H1 (cell line): Measurements from ENCODE around the gene SMG5. TPM values are rescaled to one million over a fixed set of nuclear protein-coding genes. Genes with fewer than 3 reads are reported as not detected.

ENCODE experiments used
- CTCF ChIA-PET: fragments of 300-600 bp; sonication (Branson Sonifier 250); formaldehyde crosslinking; loops from one replicate; lab custom pipeline; 2021; ENCODE audit not compliant: partially characterized antibody; lab: Charles Lee
- POLR2A ChIA-PET: fragments of 300-600 bp; sonication (Branson Sonifier 250); formaldehyde crosslinking; loops from one replicate; lab custom pipeline; 2021; ENCODE audit warnings: inconsistent platforms; ENCODE audit not compliant: partially characterized antibody; lab: Charles Lee
- DNase-seq, 2 experiments: peaks; one replicate each; pipeline versions ENCODE4 v3.0.0 to v3.0.0-alpha.2; 2010 to 2022; ENCODE audit warnings: low spot score in 2 of 2, low read depth in 1 of 2, mixed read lengths in 1 of 2
- FAIRE-seq: peaks from 2 replicates; lab custom pipeline; 2011; peaks lifted over from hg19 to GRCh38; lab: Jason Lieb, UNC
- H2AFZ ChIP-seq: 2 replicates; pipeline ENCODE4 v1.8.1; 2012; ENCODE audit warnings: low read length, inconsistent platforms
- H2AK5ac ChIP-seq: 2 replicates; pipeline ENCODE4 v1.6.1; 2013; ENCODE audit warnings: low read depth, low read length
- H2BK120ac ChIP-seq: replicated peaks from 2 replicates; pipeline ENCODE3; 2013; ENCODE audit warnings: low read depth, low read length, inconsistent platforms
- H2BK12ac ChIP-seq: 2 replicates; pipeline ENCODE4 v1.6.1; 2013; ENCODE audit warnings: low read depth, low read length
- H2BK15ac ChIP-seq: 2 replicates; pipeline ENCODE4 v1.6.1; 2013; ENCODE audit warnings: low read length
- H2BK20ac ChIP-seq: 2 replicates; pipeline ENCODE4 v1.6.1; 2013; ENCODE audit warnings: low read length
- H2BK5ac ChIP-seq: 2 replicates; pipeline ENCODE4 v1.6.1; 2013; ENCODE audit warnings: low read depth, low read length
- H3K14ac ChIP-seq: 2 replicates; pipeline ENCODE4 v1.6.1; 2013; ENCODE audit warnings: inconsistent platforms; ENCODE audit not compliant: insufficient read length
- H3K18ac ChIP-seq: 2 replicates; pipeline ENCODE4 v1.6.1; 2013; ENCODE audit warnings: low read length; ENCODE audit errors: extremely low read depth
- H3K23ac ChIP-seq: 2 replicates; pipeline ENCODE4 v1.6.1; 2013; ENCODE audit warnings: inconsistent platforms; ENCODE audit not compliant: insufficient read length
- H3K23me2 ChIP-seq: 2 replicates; pipeline ENCODE4 v1.6.1; 2013; ENCODE audit warnings: low read depth, low read length
- H3K27ac ChIP-seq: 2 replicates; pipeline ENCODE4 v1.6.1; 2011; ENCODE audit warnings: low read depth, low read length, inconsistent platforms
- H3K27me3 ChIP-seq, 4 experiments: replicated peaks in 1 of 4; 1 replicate in 1 of 4; 2 replicates in 3 of 4; pipeline versions ENCODE4 v1.6.1 to v1.8.1; 2011 to 2013; ENCODE audit warnings: low read length in 3 of 4, mild to moderate bottlenecking in 3 of 4, inconsistent platforms in 2 of 4, mixed read lengths in 2 of 4, moderate library complexity in 1 of 4; ENCODE audit not compliant: control insufficient read depth in 3 of 4, insufficient read depth in 3 of 4; ENCODE audit errors: extremely low read depth in 1 of 4
- H3K36me3 ChIP-seq, 4 experiments: 2 replicates each; pipeline versions ENCODE4 v1.6.1 to v1.8.1; 2011 to 2013; ENCODE audit warnings: mild to moderate bottlenecking in 4 of 4, low read length in 3 of 4, moderate library complexity in 2 of 4, control low read depth in 1 of 4, inconsistent platforms in 1 of 4; ENCODE audit not compliant: insufficient read depth in 4 of 4, control insufficient read depth in 2 of 4
- H3K4ac ChIP-seq: replicated peaks from 2 replicates; pipeline ENCODE3; 2013; ENCODE audit warnings: low read length, low read depth, mixed read lengths, inconsistent platforms; ENCODE audit not compliant: insufficient read length
- H3K4me1 ChIP-seq, 4 experiments: replicated peaks in 1 of 4; 1 replicate in 1 of 4; 2 replicates in 3 of 4; pipeline versions ENCODE4 v1.6.1 to v1.8.1; 2011 to 2013; ENCODE audit warnings: low read length in 3 of 4, inconsistent platforms in 2 of 4, mixed read lengths in 1 of 4; ENCODE audit not compliant: insufficient read depth in 4 of 4, control insufficient read depth in 3 of 4
- H3K4me2 ChIP-seq, 2 experiments: 2 replicates each; pipeline versions ENCODE4 v1.6.1 to v1.8.1; 2011 to 2013; ENCODE audit warnings: low read depth in 2 of 2, low read length in 2 of 2, control low read depth in 1 of 2, inconsistent platforms in 1 of 2, mild to moderate bottlenecking in 1 of 2; ENCODE audit not compliant: insufficient read depth in 1 of 2
- H3K4me3 ChIP-seq, 4 experiments: fragments of 200-600, 300-600 bp in 1 of 4; sonication (generic), shearing (Covaris generic), sonication (Bioruptor Twin) in 1 of 4; 2 replicates each; pipeline versions ENCODE4 v1.5.1 to v1.8.1; 2011 to 2016; ENCODE audit warnings: low read length in 4 of 4, low read depth in 3 of 4, control low read depth in 2 of 4, inconsistent platforms in 2 of 4, mild to moderate bottlenecking in 2 of 4, mixed read lengths in 1 of 4, moderate library complexity in 1 of 4; ENCODE audit not compliant: insufficient read depth in 2 of 4; ENCODE audit errors: extremely low read depth in 1 of 4
- H3K56ac ChIP-seq: replicated peaks from 2 replicates; pipeline ENCODE3; 2013; ENCODE audit warnings: low read depth, mild to moderate bottlenecking, mixed read lengths, low read length, inconsistent platforms; ENCODE audit not compliant: insufficient read length
- H3K79me1 ChIP-seq: 2 replicates; pipeline ENCODE4 v1.6.1; 2013; ENCODE audit warnings: low read depth, low read length, control low read depth
- H3K79me2 ChIP-seq, 2 experiments: 2 replicates each; pipeline versions ENCODE4 v1.6.1 to v1.8.1; 2012 to 2013; ENCODE audit warnings: low read length in 2 of 2, mild to moderate bottlenecking in 2 of 2, inconsistent platforms in 1 of 2; ENCODE audit not compliant: insufficient read depth in 2 of 2, control insufficient read depth in 1 of 2
- H3K9ac ChIP-seq, 4 experiments: replicated peaks in 1 of 4; 1 replicate in 1 of 4; 2 replicates in 3 of 4; pipeline versions ENCODE4 v1.6.1 to v1.8.1; 2011 to 2013; ENCODE audit warnings: low read depth in 3 of 4, low read length in 3 of 4, control low read depth in 2 of 4, mild to moderate bottlenecking in 2 of 4, moderate library complexity in 2 of 4, inconsistent platforms in 1 of 4; ENCODE audit errors: extremely low read depth in 1 of 4
- H3K9me3 ChIP-seq, 2 experiments: 2 replicates each; pipeline versions ENCODE4 v1.6.1 to v1.8.1; 2012 to 2013; ENCODE audit warnings: mild to moderate bottlenecking in 2 of 2, moderate library complexity in 2 of 2, control low read depth in 1 of 2, inconsistent platforms in 1 of 2, low read depth in 1 of 2, low read length in 1 of 2, mixed read lengths in 1 of 2; ENCODE audit not compliant: insufficient read depth in 2 of 2
- H4K20me1 ChIP-seq, 2 experiments: replicated peaks in 1 of 2; 2 replicates each; pipeline versions ENCODE3 to v1.8.1; 2011 to 2013; ENCODE audit warnings: inconsistent platforms in 2 of 2, low read length in 2 of 2, mild to moderate bottlenecking in 1 of 2; ENCODE audit not compliant: insufficient read depth in 2 of 2, control insufficient read depth in 1 of 2
- H4K5ac ChIP-seq: 2 replicates; pipeline ENCODE4 v1.6.1; 2013; ENCODE audit warnings: low read length, low read depth, mixed read lengths, inconsistent platforms; ENCODE audit not compliant: insufficient read length
- H4K8ac ChIP-seq: 2 replicates; pipeline ENCODE4 v1.8.0; 2013; ENCODE audit warnings: mild to moderate bottlenecking, moderate library complexity, low read length, inconsistent platforms; ENCODE audit not compliant: insufficient read depth; ENCODE audit errors: extremely low read depth
- H4K91ac ChIP-seq: replicated peaks from 2 replicates; pipeline ENCODE3; 2013; ENCODE audit warnings: low read length, mixed read lengths, inconsistent platforms; ENCODE audit not compliant: insufficient read length
- CEBPB ChIP-seq: IDR thresholded peaks from 2 replicates; pipeline ENCODE4 v1.6.1; 2012; ENCODE audit warnings: low read depth, low read length
- KDM4A ChIP-seq: IDR thresholded peaks from one replicate; pipeline ENCODE4 v1.7.1; 2012; ENCODE audit warnings: low read depth, mild to moderate bottlenecking, moderate library complexity, low read length, inconsistent platforms; ENCODE audit not compliant: severe bottlenecking
- NRF1 ChIP-seq: IDR thresholded peaks from 2 replicates; pipeline ENCODE4 v1.6.1; 2011; ENCODE audit warnings: mild to moderate bottlenecking, low read depth, low read length, improper control_type of control experiment
- PHF8 ChIP-seq: fragments of 200-600 bp; sonication (generic); conservative IDR thresholded peaks from 2 replicates; pipeline ENCODE4 v1.7.1; 2012; ENCODE audit warnings: low read depth, mild to moderate bottlenecking, inconsistent platforms, low read length, moderate library complexity
- RNF2 ChIP-seq: fragments of 200-900, 300-1000 bp; sonication (generic); IDR thresholded peaks from 2 replicates; pipeline ENCODE4 v1.7.1; 2016; ENCODE audit warnings: borderline replicate concordance, low read depth, mild to moderate bottlenecking, antibody characterized with exemption, low read length; ENCODE audit not compliant: poor library complexity, severe bottlenecking; ENCODE audit errors: missing control alignments
- SIN3A ChIP-seq, 2 experiments: IDR thresholded peaks in 1 of 2; conservative IDR thresholded peaks in 1 of 2; 2 replicates each; pipeline ENCODE4 v1.6.1; 2011 to 2012; ENCODE audit warnings: low read length in 2 of 2, improper control_type of control experiment in 1 of 2, low read depth in 1 of 2, mild to moderate bottlenecking in 1 of 2
- SRF ChIP-seq: IDR thresholded peaks from 2 replicates; pipeline ENCODE4 v1.6.1; 2011; ENCODE audit warnings: mild to moderate bottlenecking, low read depth, low read length, moderate library complexity
- TAF7 ChIP-seq: optimal IDR thresholded peaks from 2 replicates; pipeline ENCODE3; 2011; ENCODE audit warnings: low read depth, mild to moderate bottlenecking, inconsistent platforms, low read length, moderate library complexity, borderline replicate concordance
- TCF12 ChIP-seq: IDR thresholded peaks from 2 replicates; pipeline ENCODE4 v1.6.1; 2011; ENCODE audit warnings: low read depth, mild to moderate bottlenecking, low read length
- ZNF274 ChIP-seq: IDR thresholded peaks from 2 replicates; pipeline ENCODE4 v1.7.0; 2012; ENCODE audit warnings: low read length, borderline replicate concordance; ENCODE audit errors: extremely low read depth
- WGBS, 2 experiments: shearing (Covaris generic) in 1 of 2; methylation state at CpG; one replicate each; pipeline versions ENCODE4 v1.1.6 to v1.1.7; 2013 to 2015; ENCODE audit warnings: low lambda C conversion rate in 2 of 2, mixed read lengths in 2 of 2, inconsistent platforms in 1 of 2, low coverage in 1 of 2, missing lambda C conversion rate in 1 of 2; ENCODE audit not compliant: insufficient replicate concordance in 2 of 2, insufficient coverage in 1 of 2, insufficient read length in 1 of 2; ENCODE audit errors: extremely low coverage in 1 of 2, missing lambda C conversion rate in 1 of 2; 5-methylcytosine and 5-hydroxymethylcytosine counted together
- polyA plus RNA-seq, 7 experiments: library from polyadenylated mRNA; depleted of rRNA in 3 of 7; stranded (reverse) in 5 of 7; unstranded in 2 of 7; fragments of >200 nt in 5 of 7; fragments of 200-250 nt in 2 of 7; gene quantifications; 1 replicate in 5 of 7; 2 replicates in 1 of 7; 4 replicates in 1 of 7; pipeline versions ENCODE4 v1.2.1 to v1.2.3, GENCODE V29; 2011 to 2013; ENCODE audit warnings: missing spikeins in 2 of 7, mixed read lengths in 2 of 7
- total RNA-seq: library from RNA; stranded (reverse); fragmentation: NEBNext Ultra II Directional; extraction: Animal tissue kit (Norgen Biotek cat#: 25700); gene quantifications from 2 replicates; pipeline ENCODE4 v1.2.1, GENCODE V29; 2021

SMG5 gene
- total and polyA plus RNA-seq, 2 of the 8 experiments (the other 6 are each of a cell fraction or from before 2014, with no cell fraction given): 32.7 to 98.0 TPM

GRCh38 chr1:156291226-156292061 lies 8.8 kb upstream of the SMG5 start:
- H2AFZ ChIP-seq: peak overlapping the region; percentile 94; the same call in 1 of the 2 replicates
- H3K4me2 ChIP-seq: peak overlapping the region; percentile 78 to 87
- DNase-seq: peak; percentile 75 to 95
- no peak overlapping the region for H2BK120ac ChIP-seq
- no peak overlapping the region for H2AK5ac ChIP-seq
- H3K36me3 ChIP-seq: peaks cover 0 to 7% (median 0%) of the 10 kb centered on the region in 4 experiments; a peak in 2 of 8 replicates
- H3K79me1 ChIP-seq: 0 out of 2 replicates have a peak, but pooled peaks cover 3% of the 10 kb centered on the region
- H2BK12ac ChIP-seq: no peak overlapping the region
- peak overlapping the region; percentile 39 for H4K5ac ChIP-seq
- peak overlapping the region; percentile 87 for H4K8ac ChIP-seq
- POLR2A ChIA-PET: interaction anchor here (0.7 to 2.9 kb wide), 5 partner anchors 10 to 186 kb away, joined by 3 to 31 read pairs (median 9); partner anchors contain the start of gene SMG5
- H2BK15ac ChIP-seq: no peak overlapping the region; the same call in 1 of the 2 replicates
- no peak overlapping the region for H2BK20ac ChIP-seq
- peaks cover 0 to 12% (median 4%) of the 10 kb centered on the region in 4 experiments; a peak in 3 of 7 replicates for H3K4me1 ChIP-seq
- no peak overlapping the region for H3K14ac ChIP-seq
- H3K4me3 ChIP-seq: peak overlapping the region; percentile 43 to 55 (median 52); a peak in 7 of 8 replicates
- H3K27ac ChIP-seq: no peak overlapping the region
- peak overlapping the region in 3 of 4 experiments; percentile 21 to 58 (median 26); a peak in 4 of 7 replicates for H3K9ac ChIP-seq
- H3K27me3 ChIP-seq: no peaks in the 10 kb centered on the region
- peak; percentile 24 for FAIRE-seq
- peak overlapping the region; percentile 40; the same call in 1 of the 2 replicates for H2BK5ac ChIP-seq
- CTCF ChIA-PET: interaction anchor here (0.6 to 1.3 kb wide), 5 partner anchors 18 to 203 kb away, joined by 3 to 4 read pairs (median 3); no protein-coding TSS in a partner anchor
- peaks cover 0 to 3% of the 10 kb centered on the region in 2 experiments for H4K20me1 ChIP-seq
- H3K18ac ChIP-seq: no peak overlapping the region
- H3K56ac ChIP-seq: no peak overlapping the region
- H3K4ac ChIP-seq: no peak overlapping the region
- H3K23ac ChIP-seq: no peak overlapping the region
- H4K91ac ChIP-seq: no peak overlapping the region
- 28% methylated on average over 26 of the region's 37 CpGs; no CpG with 5 or more reads in 1 of the 2 experiments for WGBS, 2 experiments
- peaks cover 7% of the 10 kb centered on the region; the same call in 1 of the 2 replicates for H3K23me2 ChIP-seq
- H3K79me2 ChIP-seq: no peaks in the 10 kb centered on the region
- H3K9me3 ChIP-seq: no peaks in the 10 kb centered on the region
- TF ChIP-seq ZNF274: no peak
- no peak for TF ChIP-seq RNF2
- TF ChIP-seq KDM4A: no peak
- 0 out of 2 replicates have a peak, but pooled peaks have one; percentile 38 for TF ChIP-seq PHF8
- no peak for TF ChIP-seq SRF
- TF ChIP-seq SIN3A (conservative IDR thresholded peaks at IDR 0.05 in 1 of 2, IDR thresholded peaks at IDR 0.05 in 1 of 2; ENCODE audit: low read depth in 1 of 2, low read length in 2 of 2): peak in 1 of 2 experiments; percentile 61; a peak in 2 of 4 replicates
- peak; percentile 46 for TF ChIP-seq TAF7
- TF ChIP-seq NRF1: peak; percentile 67
- no peak for TF ChIP-seq CEBPB
- TF ChIP-seq TCF12: no peak
